RWPE1 (cell line): ENCODE measurements around the gene DPP9.

ENCODE experiments used
- CTCF ChIA-PET: fragments of 350-600 bp; sonication (Branson Sonifier 250); formaldehyde crosslinking; extraction: SDS; loops from one replicate; lab custom pipeline; 2021; lab: Yijun Ruan, JAX
- POLR2A ChIA-PET: fragments of 400-600 bp; formaldehyde crosslinking; extraction: SDS; loops from one replicate; lab custom pipeline; 2020; ENCODE audit warnings: antibody characterized with exemption; ENCODE audit not compliant: low non-redundant PET; lab: Yijun Ruan, JAX
- DNase-seq: peaks from one replicate; pipeline ENCODE4 v3.0.0; 2012; ENCODE audit warnings: low spot score
- H3K27ac ChIP-seq: fragments of 450-650 bp; 2 replicates; pipeline ENCODE4 v1.5.1; 2017
- TF ChIP-seq, protein P1 (sequence below): fragments of 450-650 bp; conservative IDR thresholded peaks from 2 replicates; pipeline ENCODE4 v1.5.1; 2017; ENCODE audit warnings: low read depth, mild to moderate bottlenecking

The DPP9 gene

DNA sequence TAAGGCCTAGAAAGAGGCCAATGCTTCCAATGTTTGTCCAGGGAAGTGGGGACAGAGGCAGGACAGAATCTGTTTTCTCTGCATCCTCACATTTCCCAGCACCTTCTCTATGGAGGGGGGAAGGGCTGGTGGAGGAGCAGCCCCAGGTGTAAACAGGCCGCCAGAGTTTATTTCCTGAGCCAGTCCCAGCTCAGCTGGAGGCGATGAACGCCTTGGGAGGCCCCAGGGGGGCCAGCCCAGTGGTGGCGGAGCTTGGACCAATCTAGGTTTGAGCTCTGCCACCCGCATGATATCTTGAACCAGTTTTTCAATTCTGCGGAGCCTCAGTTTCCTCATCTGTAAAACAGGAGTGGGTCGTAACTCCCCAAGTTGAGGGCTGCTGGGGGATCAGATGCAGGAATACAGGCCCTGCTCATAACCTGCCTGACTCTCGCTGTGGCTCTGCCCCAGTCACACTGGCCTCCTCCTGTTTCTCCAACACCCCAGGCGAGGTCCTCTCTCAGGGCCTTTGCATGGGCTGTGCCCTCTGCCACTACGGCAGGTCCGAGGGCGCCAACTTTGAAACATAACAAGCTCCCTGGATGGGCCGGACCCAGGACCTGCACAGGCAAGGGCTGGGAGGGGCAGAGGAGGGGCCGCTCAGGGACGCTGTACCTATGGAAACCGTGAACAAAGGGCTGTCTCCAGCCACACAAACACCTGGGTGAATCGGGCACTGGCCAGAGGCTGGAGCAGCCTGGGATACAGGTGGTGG, 83.2 kb downstream of the DPP9 start:
- POLR2A ChIA-PET, result no interaction called here
- TF ChIP-seq, protein P1, sequence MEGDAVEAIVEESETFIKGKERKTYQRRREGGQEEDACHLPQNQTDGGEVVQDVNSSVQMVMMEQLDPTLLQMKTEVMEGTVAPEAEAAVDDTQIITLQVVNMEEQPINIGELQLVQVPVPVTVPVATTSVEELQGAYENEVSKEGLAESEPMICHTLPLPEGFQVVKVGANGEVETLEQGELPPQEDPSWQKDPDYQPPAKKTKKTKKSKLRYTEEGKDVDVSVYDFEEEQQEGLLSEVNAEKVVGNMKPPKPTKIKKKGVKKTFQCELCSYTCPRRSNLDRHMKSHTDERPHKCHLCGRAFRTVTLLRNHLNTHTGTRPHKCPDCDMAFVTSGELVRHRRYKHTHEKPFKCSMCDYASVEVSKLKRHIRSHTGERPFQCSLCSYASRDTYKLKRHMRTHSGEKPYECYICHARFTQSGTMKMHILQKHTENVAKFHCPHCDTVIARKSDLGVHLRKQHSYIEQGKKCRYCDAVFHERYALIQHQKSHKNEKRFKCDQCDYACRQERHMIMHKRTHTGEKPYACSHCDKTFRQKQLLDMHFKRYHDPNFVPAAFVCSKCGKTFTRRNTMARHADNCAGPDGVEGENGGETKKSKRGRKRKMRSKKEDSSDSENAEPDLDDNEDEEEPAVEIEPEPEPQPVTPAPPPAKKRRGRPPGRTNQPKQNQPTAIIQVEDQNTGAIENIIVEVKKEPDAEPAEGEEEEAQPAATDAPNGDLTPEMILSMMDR, result no peak
- peak overlapping the region; percentile 77 for H3K27ac ChIP-seq
- CTCF ChIA-PET, result interaction anchor here (0.7 to 1.0 kb wide), 2 partner anchors 73 to 117 kb away, joined by 3 to 4 read pairs; no protein-coding TSS in a partner anchor
- no peak for DNase-seq

DNA sequence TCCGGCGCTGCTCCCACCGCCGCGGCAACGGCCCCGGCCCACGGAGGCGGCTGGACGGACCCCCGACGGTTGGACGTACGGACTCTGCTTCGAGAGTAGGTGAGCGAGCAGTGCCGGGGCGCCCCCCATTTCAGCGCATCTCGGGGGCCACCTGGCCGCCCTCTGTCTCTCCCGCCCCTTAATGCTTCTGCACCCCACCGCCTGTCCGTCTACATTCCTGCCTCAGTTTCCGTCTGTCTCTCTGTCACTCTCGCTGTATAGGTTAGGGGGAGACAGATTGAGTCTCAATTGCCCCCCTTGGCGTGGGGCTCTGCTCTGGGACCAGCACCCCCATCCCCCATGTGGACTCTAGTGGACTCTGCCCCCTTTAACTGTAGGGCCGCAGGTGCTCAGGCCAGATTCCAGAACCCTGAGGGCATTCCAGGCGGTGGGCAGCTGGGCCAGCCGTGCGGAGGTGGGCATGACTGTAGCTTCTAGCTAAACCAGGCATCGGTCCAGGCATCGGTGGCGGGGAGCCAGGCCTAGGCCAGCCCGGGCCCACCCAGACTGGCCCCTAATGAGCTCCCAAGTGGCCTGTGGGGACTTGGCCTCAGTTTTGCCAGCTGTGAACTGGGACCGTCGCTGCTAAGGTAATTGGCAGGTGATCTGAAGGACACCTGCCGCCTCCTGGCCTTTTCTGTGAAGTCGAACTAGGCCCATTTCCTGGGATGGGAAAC, 84.0 kb downstream of the DPP9 start:
- TF ChIP-seq, protein P1, result no peak
- POLR2A ChIA-PET, result interaction anchor here (0.5 kb wide), 1 partner anchor 152 kb away, joined by 4 read pairs; the partner anchor contains the start of gene FEM1A
- CTCF ChIA-PET, result interaction anchor here (0.7 to 1.0 kb wide), 2 partner anchors 72 to 117 kb away, joined by 3 to 4 read pairs; no protein-coding TSS in a partner anchor
- no peak for DNase-seq
- peak overlapping the region; percentile 77 for H3K27ac ChIP-seq

DNA sequence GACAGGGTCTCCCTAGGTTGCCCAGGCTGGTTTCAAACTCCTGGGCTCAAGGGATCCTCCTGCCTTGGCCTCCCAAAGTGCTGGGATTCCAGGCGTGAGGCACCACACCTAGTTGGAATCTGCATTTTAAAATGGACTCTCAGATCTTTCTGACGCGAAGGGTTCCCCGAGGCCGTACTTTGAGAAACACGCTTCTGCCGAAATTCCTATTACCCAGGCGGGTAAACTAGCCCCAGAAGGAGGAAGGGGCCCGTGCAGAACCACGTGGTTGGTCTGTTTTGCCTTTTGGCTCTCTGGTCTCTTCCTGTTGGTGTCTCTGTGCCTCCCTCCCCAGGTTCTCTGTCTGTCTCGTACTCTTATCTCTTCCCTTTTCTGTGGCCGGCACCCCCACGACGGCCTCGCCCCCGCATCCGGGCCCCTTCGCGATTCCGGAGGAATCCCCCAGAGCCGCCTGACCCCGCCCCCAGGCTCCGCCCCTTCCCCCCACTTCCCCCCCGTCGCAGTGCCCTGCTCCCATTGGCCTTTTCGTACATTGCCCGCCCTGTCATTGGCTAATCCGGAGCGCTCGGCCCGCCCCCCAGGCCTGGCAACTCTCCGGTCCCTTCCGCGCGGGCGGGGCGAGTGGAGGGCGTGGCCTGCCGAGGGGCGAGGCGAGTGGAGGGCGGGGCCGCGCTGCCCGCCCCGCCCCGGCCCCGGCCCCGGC, 84.7 kb downstream of the DPP9 start, which contains the start of gene TNFAIP8L1:
Gene TNFAIP8L1, plus strand, starts transcription at position 689 of the 703 bp plus-strand sequence. CDS start 12,354 bp downstream, outside the sequence.
- TF ChIP-seq, protein P1, result no peak
- CTCF ChIA-PET, result interaction anchor here (1.0 kb wide), 1 partner anchor 72 kb away, joined by 4 read pairs; no protein-coding TSS in a partner anchor
- POLR2A ChIA-PET, result interaction anchor here (0.5 kb wide), 1 partner anchor 152 kb away, joined by 4 read pairs; the partner anchor contains the start of gene FEM1A
- peak within 1 kb of the TSS; percentile 77 for H3K27ac ChIP-seq
- peak; percentile 100 for DNase-seq

DNA sequence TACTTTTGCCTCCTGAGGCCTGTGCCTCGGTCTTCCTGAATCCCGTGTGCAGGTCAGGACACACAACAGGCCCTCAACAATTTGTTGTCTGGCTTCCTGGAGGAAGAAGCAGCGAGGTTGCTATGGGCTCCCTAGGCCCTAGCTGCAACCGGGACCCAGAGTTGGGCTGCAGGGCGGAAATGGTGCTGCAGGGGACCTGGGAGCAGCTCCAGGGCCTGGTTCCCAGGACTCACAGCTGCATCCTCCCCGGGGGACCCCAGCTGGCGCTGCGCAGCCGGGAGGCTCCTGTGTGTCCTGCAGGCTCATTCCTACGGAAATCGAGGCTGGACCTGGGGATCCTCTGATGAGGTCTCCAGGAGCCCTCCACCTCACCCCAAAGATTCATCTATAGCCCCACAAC, 85.3 kb downstream of the DPP9 start:
- TF ChIP-seq, protein P1, result no peak
- CTCF ChIA-PET, result no interaction called here
- peak overlapping the region; percentile 77 for H3K27ac ChIP-seq
- POLR2A ChIA-PET, result no interaction called here
- no peak for DNase-seq

DNA sequence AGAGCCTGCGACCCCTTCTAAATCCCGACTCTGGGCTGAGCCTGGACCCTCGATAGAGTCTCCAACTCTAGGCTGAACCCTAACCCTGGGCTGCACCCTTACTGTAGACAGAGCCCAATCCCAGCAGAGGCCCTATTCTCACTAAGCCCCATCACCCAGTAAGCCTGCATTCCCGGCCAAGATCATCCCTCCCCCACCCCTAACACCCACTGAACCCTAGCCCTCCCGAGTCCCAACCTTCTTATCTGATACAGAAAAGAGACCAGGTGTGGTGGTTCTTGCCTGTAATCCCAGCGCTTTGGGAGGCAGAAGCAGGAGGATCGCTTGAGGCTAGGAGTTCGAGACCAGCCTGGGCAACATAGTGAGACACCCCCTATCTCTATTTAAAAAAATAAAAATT, 86.9 kb downstream of the DPP9 start:
- TF ChIP-seq, protein P1, result no peak
- CTCF ChIA-PET, result interaction anchor here (0.5 to 2.5 kb wide), 27 partner anchors 11 to 299 kb away, joined by 3 to 36 read pairs (median 4); partner anchors contain the start of gene LRG1
- POLR2A ChIA-PET, result no interaction called here
- H3K27ac ChIP-seq, result peak overlapping the region; percentile 85
- DNase-seq, result no peak
